ENCODE data around the gene SMARCC2. TPM values are rescaled to one million over a fixed set of nuclear protein-coding genes. Genes with fewer than 3 reads are reported as not detected.

The SMARCC2 gene
- total and polyA plus RNA-seq, 2 of the 13 experiments (the other 11 are each of a cell fraction or from before 2014, with no cell fraction given): 21.3 to 24.1 TPM

DNA sequence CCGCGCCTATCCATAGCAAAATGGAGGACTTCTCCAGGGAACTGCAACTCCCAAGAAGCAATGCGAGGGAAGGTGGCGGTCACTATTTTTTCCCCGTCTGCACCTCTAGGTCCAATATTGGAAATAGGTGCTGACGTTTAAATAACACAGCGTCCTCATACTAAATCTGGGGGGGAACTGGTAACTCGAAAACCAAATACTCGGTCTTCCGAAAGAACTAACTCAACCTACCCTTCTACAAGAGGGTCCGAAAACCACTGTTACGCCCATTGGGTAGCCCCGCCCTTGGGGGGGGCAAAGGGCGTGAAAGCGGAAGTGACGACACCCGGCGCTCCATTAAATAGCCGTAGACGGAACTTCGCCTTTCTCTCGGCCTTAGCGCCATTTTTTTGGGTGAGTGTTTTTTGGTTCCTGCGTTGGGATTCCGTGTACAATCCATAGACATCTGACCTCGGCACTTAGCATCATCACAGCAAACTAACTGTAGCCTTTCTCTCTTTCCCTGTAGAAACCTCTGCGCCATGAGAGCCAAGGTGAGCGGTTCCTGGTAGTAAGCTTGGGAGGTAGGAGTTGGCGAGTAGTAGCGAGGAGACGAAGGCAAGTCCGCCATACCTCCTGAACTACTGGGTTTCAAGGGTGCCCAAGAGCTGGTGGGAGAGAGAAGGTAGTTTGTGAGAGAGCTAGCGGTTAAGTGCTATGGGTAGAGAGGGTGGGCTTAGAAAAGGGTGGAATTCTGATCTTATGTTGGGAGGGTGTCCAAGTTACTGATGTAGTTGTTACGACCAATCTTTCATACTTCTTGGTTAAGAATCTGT is 72.8 kb downstream of the SMARCC2 start, which contains the start of gene RPL41 (continued):
- TF ChIP-seq, protein P1, sequence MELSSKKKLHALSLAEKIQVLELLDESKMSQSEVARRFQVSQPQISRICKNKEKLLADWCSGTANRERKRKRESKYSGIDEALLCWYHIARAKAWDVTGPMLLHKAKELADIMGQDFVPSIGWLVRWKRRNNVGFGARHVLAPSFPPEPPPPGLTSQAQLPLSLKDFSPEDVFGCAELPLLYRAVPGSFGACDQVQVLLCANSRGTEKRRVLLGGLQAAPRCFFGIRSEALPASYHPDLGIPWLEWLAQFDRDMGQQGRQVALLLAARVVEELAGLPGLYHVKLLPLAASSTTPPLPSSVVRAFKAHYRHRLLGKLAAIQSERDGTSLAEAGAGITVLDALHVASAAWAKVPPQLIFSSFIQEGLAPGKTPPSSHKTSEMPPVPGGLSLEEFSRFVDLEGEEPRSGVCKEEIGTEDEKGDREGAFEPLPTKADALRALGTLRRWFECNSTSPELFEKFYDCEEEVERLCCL (CRISPR knock-in tag; IDR thresholded peaks at IDR 0.05; ENCODE audit: borderline replicate concordance): no peak
- TF ChIP-seq, protein P2, sequence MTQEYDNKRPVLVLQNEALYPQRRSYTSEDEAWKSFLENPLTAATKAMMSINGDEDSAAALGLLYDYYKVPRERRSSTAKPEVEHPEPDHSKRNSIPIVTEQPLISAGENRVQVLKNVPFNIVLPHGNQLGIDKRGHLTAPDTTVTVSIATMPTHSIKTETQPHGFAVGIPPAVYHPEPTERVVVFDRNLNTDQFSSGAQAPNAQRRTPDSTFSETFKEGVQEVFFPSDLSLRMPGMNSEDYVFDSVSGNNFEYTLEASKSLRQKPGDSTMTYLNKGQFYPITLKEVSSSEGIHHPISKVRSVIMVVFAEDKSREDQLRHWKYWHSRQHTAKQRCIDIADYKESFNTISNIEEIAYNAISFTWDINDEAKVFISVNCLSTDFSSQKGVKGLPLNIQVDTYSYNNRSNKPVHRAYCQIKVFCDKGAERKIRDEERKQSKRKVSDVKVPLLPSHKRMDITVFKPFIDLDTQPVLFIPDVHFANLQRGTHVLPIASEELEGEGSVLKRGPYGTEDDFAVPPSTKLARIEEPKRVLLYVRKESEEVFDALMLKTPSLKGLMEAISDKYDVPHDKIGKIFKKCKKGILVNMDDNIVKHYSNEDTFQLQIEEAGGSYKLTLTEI (CRISPR knock-in tag; conservative IDR thresholded peaks at IDR 0.05): no peak
- TF ChIP-seq ZNF44 (CRISPR knock-in tag; IDR thresholded peaks at IDR 0.05): no peak
- TF ChIP-seq, protein P3, sequence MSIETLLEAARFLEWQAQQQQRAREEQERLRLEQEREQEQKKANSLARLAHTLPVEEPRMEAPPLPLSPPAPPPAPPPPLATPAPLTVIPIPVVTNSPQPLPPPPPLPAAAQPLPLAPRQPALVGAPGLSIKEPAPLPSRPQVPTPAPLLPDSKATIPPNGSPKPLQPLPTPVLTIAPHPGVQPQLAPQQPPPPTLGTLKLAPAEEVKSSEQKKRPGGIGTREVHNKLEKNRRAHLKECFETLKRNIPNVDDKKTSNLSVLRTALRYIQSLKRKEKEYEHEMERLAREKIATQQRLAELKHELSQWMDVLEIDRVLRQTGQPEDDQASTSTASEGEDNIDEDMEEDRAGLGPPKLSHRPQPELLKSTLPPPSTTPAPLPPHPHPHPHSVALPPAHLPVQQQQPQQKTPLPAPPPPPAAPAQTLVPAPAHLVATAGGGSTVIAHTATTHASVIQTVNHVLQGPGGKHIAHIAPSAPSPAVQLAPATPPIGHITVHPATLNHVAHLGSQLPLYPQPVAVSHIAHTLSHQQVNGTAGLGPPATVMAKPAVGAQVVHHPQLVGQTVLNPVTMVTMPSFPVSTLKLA (IDR thresholded peaks at IDR 0.05): 0 out of 2 replicates have a peak, but pooled peaks have one; percentile 10
- 0 out of 2 replicates have a peak, but pooled peaks have one; percentile 17 for TF ChIP-seq ZSCAN20 (CRISPR knock-in tag; IDR thresholded peaks at IDR 0.05; ENCODE audit: borderline replicate concordance)
- TF ChIP-seq ZNF670 (CRISPR knock-in tag; IDR thresholded peaks at IDR 0.05; ENCODE audit: borderline replicate concordance): no peak
- TF ChIP-seq TSC22D2 (CRISPR knock-in tag; IDR thresholded peaks at IDR 0.05; ENCODE audit: borderline replicate concordance): peak; percentile 83; the same call in 1 of the 2 replicates
- TF ChIP-seq ZNF496 (CRISPR knock-in tag; IDR thresholded peaks at IDR 0.05; ENCODE audit: insufficient replicate concordance): no peak
- TF ChIP-seq, protein P4, sequence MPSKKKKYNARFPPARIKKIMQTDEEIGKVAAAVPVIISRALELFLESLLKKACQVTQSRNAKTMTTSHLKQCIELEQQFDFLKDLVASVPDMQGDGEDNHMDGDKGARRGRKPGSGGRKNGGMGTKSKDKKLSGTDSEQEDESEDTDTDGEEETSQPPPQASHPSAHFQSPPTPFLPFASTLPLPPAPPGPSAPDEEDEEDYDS (CRISPR knock-in tag; IDR thresholded peaks at IDR 0.05): peak; percentile 98
- TF ChIP-seq, protein P5, sequence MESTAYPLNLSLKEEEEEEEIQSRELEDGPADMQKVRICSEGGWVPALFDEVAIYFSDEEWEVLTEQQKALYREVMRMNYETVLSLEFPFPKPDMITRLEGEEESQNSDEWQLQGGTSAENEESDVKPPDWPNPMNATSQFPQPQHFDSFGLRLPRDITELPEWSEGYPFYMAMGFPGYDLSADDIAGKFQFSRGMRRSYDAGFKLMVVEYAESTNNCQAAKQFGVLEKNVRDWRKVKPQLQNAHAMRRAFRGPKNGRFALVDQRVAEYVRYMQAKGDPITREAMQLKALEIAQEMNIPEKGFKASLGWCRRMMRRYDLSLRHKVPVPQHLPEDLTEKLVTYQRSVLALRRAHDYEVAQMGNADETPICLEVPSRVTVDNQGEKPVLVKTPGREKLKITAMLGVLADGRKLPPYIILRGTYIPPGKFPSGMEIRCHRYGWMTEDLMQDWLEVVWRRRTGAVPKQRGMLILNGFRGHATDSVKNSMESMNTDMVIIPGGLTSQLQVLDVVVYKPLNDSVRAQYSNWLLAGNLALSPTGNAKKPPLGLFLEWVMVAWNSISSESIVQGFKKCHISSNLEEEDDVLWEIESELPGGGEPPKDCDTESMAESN (CRISPR knock-in tag; conservative IDR thresholded peaks at IDR 0.05): peak; percentile 58; the same call in 1 of the 2 replicates
- TF ChIP-seq HHEX (CRISPR knock-in tag; IDR thresholded peaks at IDR 0.05): no peak
- peak; percentile 98 for TF ChIP-seq DR1 (CRISPR knock-in tag; IDR thresholded peaks at IDR 0.05)
- TF ChIP-seq, protein P6, sequence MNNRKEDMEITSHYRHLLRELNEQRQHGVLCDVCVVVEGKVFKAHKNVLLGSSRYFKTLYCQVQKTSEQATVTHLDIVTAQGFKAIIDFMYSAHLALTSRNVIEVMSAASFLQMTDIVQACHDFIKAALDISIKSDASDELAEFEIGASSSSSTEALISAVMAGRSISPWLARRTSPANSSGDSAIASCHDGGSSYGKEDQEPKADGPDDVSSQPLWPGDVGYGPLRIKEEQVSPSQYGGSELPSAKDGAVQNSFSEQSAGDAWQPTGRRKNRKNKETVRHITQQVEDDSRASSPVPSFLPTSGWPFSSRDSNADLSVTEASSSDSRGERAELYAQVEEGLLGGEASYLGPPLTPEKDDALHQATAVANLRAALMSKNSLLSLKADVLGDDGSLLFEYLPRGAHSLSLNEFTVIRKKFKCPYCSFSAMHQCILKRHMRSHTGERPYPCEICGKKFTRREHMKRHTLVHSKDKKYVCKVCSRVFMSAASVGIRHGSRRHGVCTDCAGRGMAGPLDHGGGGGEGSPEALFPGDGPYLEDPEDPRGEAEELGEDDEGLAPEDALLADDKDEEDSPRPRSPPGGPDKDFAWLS (CRISPR knock-in tag; IDR thresholded peaks at IDR 0.05; ENCODE audit: borderline replicate concordance): no peak
- no peak; the same call in 1 of the 2 replicates for TF ChIP-seq KDM5B (CRISPR knock-in tag; IDR thresholded peaks at IDR 0.05; ENCODE audit: borderline replicate concordance)
- TF ChIP-seq ZNF615 (CRISPR knock-in tag; IDR thresholded peaks at IDR 0.05; ENCODE audit: borderline replicate concordance): no peak
- no peak for TF ChIP-seq ZNF720 (CRISPR knock-in tag; IDR thresholded peaks at IDR 0.05)
- TF ChIP-seq, protein P7, sequence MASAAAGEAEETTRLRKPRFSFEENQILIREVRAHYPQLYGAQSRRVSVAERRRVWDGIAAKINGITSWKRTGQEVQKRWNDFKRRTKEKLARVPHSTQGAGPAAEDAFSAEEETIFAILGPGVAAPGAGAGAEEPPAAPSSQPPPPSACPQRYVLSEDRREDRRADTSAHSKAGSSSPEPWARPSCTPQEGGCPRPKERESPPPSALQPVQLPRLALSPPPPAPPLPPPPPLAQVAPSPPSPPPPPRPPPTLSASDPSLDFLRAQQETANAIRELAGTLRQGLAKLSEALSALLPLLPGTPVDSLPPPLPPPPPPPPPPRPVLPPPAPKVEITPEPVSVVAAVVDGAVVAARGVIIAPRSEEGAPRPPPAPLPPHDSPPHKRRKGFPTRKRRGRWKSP (CRISPR knock-in tag; IDR thresholded peaks at IDR 0.05): peak; percentile 86
